H9 (cell line): ENCODE data around the gene GFRA1. TPM values are rescaled to one million over a fixed set of nuclear protein-coding genes. Genes with fewer than 3 reads are reported as not detected.

Experiments used
- DNase-seq: peaks from one replicate; pipeline ENCODE4 v3.0.0-alpha.2; 2017
- H2AFZ ChIP-seq: one replicate; pipeline ENCODE4 v1.6.1; 2013; ENCODE audit warnings: mild to moderate bottlenecking, low read length, control low read depth, moderate library complexity
- H2AK5ac ChIP-seq: 2 replicates; pipeline ENCODE4 v1.6.1; 2013; ENCODE audit warnings: low read length, control low read depth, mixed read lengths; ENCODE audit not compliant: insufficient read length
- H2BK120ac ChIP-seq: one replicate; pipeline ENCODE4 v1.6.1; 2013; ENCODE audit warnings: low read depth, mild to moderate bottlenecking, low read length, control low read depth, inconsistent platforms; ENCODE audit not compliant: poor library complexity, severe bottlenecking
- H2BK12ac ChIP-seq: 2 replicates; pipeline ENCODE4 v1.6.1; 2013; ENCODE audit warnings: low read length, control low read depth, mixed read lengths, low read depth; ENCODE audit not compliant: insufficient read length
- H2BK15ac ChIP-seq: 2 replicates; pipeline ENCODE4 v1.6.1; 2013; ENCODE audit warnings: low read depth, low read length, control low read depth
- H2BK20ac ChIP-seq: one replicate; pipeline ENCODE4 v1.6.1; 2013; ENCODE audit warnings: low read depth, mild to moderate bottlenecking, low read length, control low read depth, inconsistent platforms; ENCODE audit not compliant: poor library complexity, severe bottlenecking
- H2BK5ac ChIP-seq: 2 replicates; pipeline ENCODE4 v1.6.1; 2013; ENCODE audit warnings: low read length, control low read depth, mixed read lengths; ENCODE audit not compliant: insufficient read length
- H3K14ac ChIP-seq: 2 replicates; pipeline ENCODE4 v1.6.1; 2013; ENCODE audit warnings: low read length, control low read depth; ENCODE audit not compliant: insufficient read depth
- H3K18ac ChIP-seq: 2 replicates; pipeline ENCODE4 v1.6.1; 2013; ENCODE audit warnings: low read depth, mild to moderate bottlenecking, mixed read lengths, low read length, control low read depth; ENCODE audit not compliant: insufficient read length
- H3K23ac ChIP-seq: 2 replicates; pipeline ENCODE4 v1.6.1; 2013; ENCODE audit warnings: low read length, control low read depth, mixed read lengths, low read depth; ENCODE audit not compliant: insufficient read length
- H3K23me2 ChIP-seq: 2 replicates; pipeline ENCODE4 v1.6.1; 2013; ENCODE audit warnings: low read depth, mild to moderate bottlenecking, mixed read lengths, low read length, control low read depth; ENCODE audit not compliant: insufficient read length, poor library complexity, severe bottlenecking
- H3K27ac ChIP-seq: 2 replicates; pipeline ENCODE4 v1.5.1; 2013; ENCODE audit warnings: low read length, control low read depth, mixed read lengths, low read depth; ENCODE audit not compliant: insufficient read length
- H3K27me3 ChIP-seq: 2 replicates; pipeline ENCODE4 v1.6.1; 2013; ENCODE audit warnings: low read length, control low read depth, inconsistent platforms; ENCODE audit not compliant: insufficient read depth
- H3K4ac ChIP-seq: 2 replicates; pipeline ENCODE4 v1.6.1; 2013; ENCODE audit warnings: low read depth, mild to moderate bottlenecking, control low read depth, inconsistent platforms, low read length, moderate library complexity
- H3K4me1 ChIP-seq: 2 replicates; pipeline ENCODE4 v1.6.1; 2013; ENCODE audit warnings: low read length, control low read depth, inconsistent platforms; ENCODE audit not compliant: insufficient read depth
- H3K4me2 ChIP-seq: 2 replicates; pipeline ENCODE4 v1.6.1; 2013; ENCODE audit warnings: low read length, control low read depth, mixed read lengths; ENCODE audit not compliant: insufficient read length, insufficient read depth
- H3K56ac ChIP-seq: 2 replicates; pipeline ENCODE4 v1.6.1; 2013; ENCODE audit warnings: low read depth, mild to moderate bottlenecking, mixed read lengths, low read length, control low read depth; ENCODE audit not compliant: insufficient read length
- H3K79me1 ChIP-seq: 2 replicates; pipeline ENCODE4 v1.6.1; 2013; ENCODE audit warnings: low read depth, mild to moderate bottlenecking, moderate library complexity, low read length, control low read depth, inconsistent platforms; ENCODE audit not compliant: insufficient read depth, poor library complexity, severe bottlenecking
- H3K79me2 ChIP-seq: 2 replicates; pipeline ENCODE4 v1.6.1; 2013; ENCODE audit warnings: low read length, control low read depth, inconsistent platforms; ENCODE audit not compliant: insufficient read depth
- H3K9ac ChIP-seq: 2 replicates; pipeline ENCODE4 v1.6.1; 2013; ENCODE audit warnings: low read length, control low read depth, mixed read lengths; ENCODE audit not compliant: insufficient read length; ENCODE audit errors: extremely low read depth
- H3K9me3 ChIP-seq: one replicate; pipeline ENCODE4 v1.6.1; 2013; ENCODE audit warnings: low read depth, low read length, inconsistent platforms; ENCODE audit not compliant: control insufficient read depth
- H3T11ph ChIP-seq: one replicate; pipeline ENCODE4 v1.6.1; 2013; ENCODE audit warnings: mild to moderate bottlenecking, low read length, control low read depth, inconsistent platforms
- H4K20me1 ChIP-seq: one replicate; pipeline ENCODE4 v1.6.1; 2013; ENCODE audit not compliant: control insufficient read depth, insufficient read length, insufficient read depth
- H4K5ac ChIP-seq: 2 replicates; pipeline ENCODE4 v1.6.1; 2013; ENCODE audit warnings: low read depth, mild to moderate bottlenecking, mixed read lengths, low read length, control low read depth; ENCODE audit not compliant: insufficient read length
- H4K8ac ChIP-seq: replicated peaks from 2 replicates; pipeline ENCODE4 v1.6.1; 2013; ENCODE audit warnings: low read length, control low read depth, mixed read lengths, low read depth; ENCODE audit not compliant: insufficient read length
- H4K91ac ChIP-seq: 2 replicates; pipeline ENCODE4 v1.6.1; 2013; ENCODE audit warnings: low read depth, mild to moderate bottlenecking, moderate library complexity, mixed read lengths, low read length, control low read depth; ENCODE audit not compliant: insufficient read length
- H3K27ac Mint-ChIP-seq, 3 experiments: 2 replicates in 2 of 3; 3 replicates in 1 of 3; pipeline ENCODE4 v1.8.0; 2020 to 2021; ENCODE audit warnings: mixed read lengths in 3 of 3, mild to moderate bottlenecking in 1 of 3, moderate library complexity in 1 of 3
- H3K27me3 Mint-ChIP-seq: 2 replicates; pipeline ENCODE4 v1.8.0; 2021; ENCODE audit warnings: low read depth, mild to moderate bottlenecking, moderate library complexity, mixed read lengths
- H3K36me3 Mint-ChIP-seq, 3 experiments: 2 replicates in 2 of 3; 3 replicates in 1 of 3; pipeline ENCODE4 v1.8.0; 2020 to 2021; ENCODE audit warnings: low read depth in 3 of 3, mixed read lengths in 3 of 3; ENCODE audit not compliant: insufficient read depth in 1 of 3
- H3K4me1 Mint-ChIP-seq, 2 experiments: 2 replicates each; pipeline ENCODE4 v1.8.0; 2020; ENCODE audit warnings: mixed read lengths in 2 of 2
- H3K4me3 Mint-ChIP-seq, 2 experiments: 2 replicates in 1 of 2; 3 replicates in 1 of 2; pipeline ENCODE4 v1.8.0; 2020 to 2021; ENCODE audit warnings: mild to moderate bottlenecking in 2 of 2, mixed read lengths in 2 of 2, moderate library complexity in 1 of 2
- H3K9me3 Mint-ChIP-seq, 2 experiments: 2 replicates in 1 of 2; 3 replicates in 1 of 2; pipeline ENCODE4 v1.8.0; 2020; ENCODE audit warnings: mild to moderate bottlenecking in 2 of 2, mixed read lengths in 2 of 2, moderate library complexity in 1 of 2
- CTCF ChIP-seq: fragments of 200-600 bp; sonication (generic); conservative IDR thresholded peaks from 3 replicates; pipeline ENCODE4 v1.8.0; 2021; ENCODE audit warnings: antibody characterized with exemption, mild to moderate bottlenecking
- WGBS: extraction: QIAGEN DNeasy Blood & Tissue Kit; methylation state at CpG from one replicate; pipeline ENCODE4 v1.1.7; 2013; ENCODE audit warnings: missing lambda C conversion rate, low lambda C conversion rate, mixed read lengths; ENCODE audit not compliant: insufficient read length; ENCODE audit errors: extremely low coverage; 5-methylcytosine and 5-hydroxymethylcytosine counted together
- total RNA-seq: library from RNA; stranded (reverse); gene quantifications from 2 replicates; pipeline ENCODE4 v1.2.1, GENCODE V29; 2021

GFRA1 gene
- total RNA-seq, 1 experiment from 2014 or later, result 0.24 TPM

- Histone ChIP-seq H4K8ac (no peak overlapping the region), H3K4me1 (no peaks in the 10 kb centered on the region), H3K27ac (no peak overlapping the region), H3K56ac (no peak overlapping the region), H2BK15ac (no peak overlapping the region), H3K27me3 (no peaks in the 10 kb centered on the region), H3K18ac (no peak overlapping the region), H3K4ac (no peak overlapping the region), H2BK20ac (no peak overlapping the region), H2BK12ac (no peak overlapping the region), H3K14ac (no peak overlapping the region), H2BK5ac (no peak overlapping the region), H3K9ac (no peak overlapping the region), H4K5ac (no peak overlapping the region), H3K79me2 (no peaks in the 10 kb centered on the region), H2AK5ac (no peak overlapping the region), H3K4me2 (no peak overlapping the region), H4K20me1 (no peaks in the 10 kb centered on the region), H2BK120ac (no peak overlapping the region), H3K23ac (no peak overlapping the region), H3K9me3 (no peaks in the 10 kb centered on the region), H4K91ac (no peak overlapping the region), H3K79me1 (no peaks in the 10 kb centered on the region), H2AFZ (no peak overlapping the region), H3T11ph (no peak overlapping the region), H3K23me2 (no peaks in the 10 kb centered on the region)
- Mint-ChIP-seq H3K4me1 (no peaks in the 10 kb centered on the region), H3K9me3 (no peaks in the 10 kb centered on the region), H3K27ac (no peak overlapping the region), H3K4me3 (no peak overlapping the region), H3K27me3 (peaks cover 1% of the 10 kb centered on the region), H3K36me3 (no peaks in the 10 kb centered on the region)
- no peak for TF ChIP-seq CTCF
- DNase-seq, result no peak
- WGBS, result no CpG with 5 or more reads among the region's 3 CpGs
These were observed 52.0 kb downstream of the GFRA1 start for GRCh38 chr10:116221053-116221452.
